WERI-Rb-1 (cell line): ENCODE results near the gene ELP4.

Experiments used
- DNase-seq: peaks from one replicate; pipeline ENCODE4 v3.0.0-alpha.2; 2020
- H3K27ac ChIP-seq: fragments of 250-450 bp; sonication (Bioruptor Pico); 2 replicates; pipeline ENCODE4 v1.5.1; 2020; ENCODE audit warnings: mild to moderate bottlenecking, moderate library complexity
- H3K27me3 ChIP-seq: fragments of 250-450 bp; sonication (Bioruptor Pico); 2 replicates; pipeline ENCODE4 v1.5.1; 2021; ENCODE audit warnings: mild to moderate bottlenecking, low read depth, moderate library complexity; ENCODE audit not compliant: insufficient read depth, severe bottlenecking
- H3K36me3 ChIP-seq: fragments of 250-450 bp; sonication (Bioruptor Pico); 2 replicates; pipeline ENCODE4 v1.5.1; 2020; ENCODE audit warnings: mild to moderate bottlenecking, moderate library complexity
- H3K4me3 ChIP-seq: 2 replicates; pipeline ENCODE4 v1.5.1; 2011; ENCODE audit warnings: low read depth, mild to moderate bottlenecking, control low read depth, low read length
- H3K9me3 ChIP-seq: fragments of 250-450 bp; sonication (Bioruptor Pico); 2 replicates; pipeline ENCODE4 v1.5.1; 2021; ENCODE audit warnings: mild to moderate bottlenecking, moderate library complexity; ENCODE audit not compliant: severe bottlenecking
- TF ChIP-seq, protein P1 (sequence below): IDR thresholded peaks from 2 replicates; pipeline ENCODE4 v1.5.1; 2011; ENCODE audit warnings: low read depth, mild to moderate bottlenecking, control low read depth, inconsistent platforms, low read length

The ELP4 gene

DNA sequence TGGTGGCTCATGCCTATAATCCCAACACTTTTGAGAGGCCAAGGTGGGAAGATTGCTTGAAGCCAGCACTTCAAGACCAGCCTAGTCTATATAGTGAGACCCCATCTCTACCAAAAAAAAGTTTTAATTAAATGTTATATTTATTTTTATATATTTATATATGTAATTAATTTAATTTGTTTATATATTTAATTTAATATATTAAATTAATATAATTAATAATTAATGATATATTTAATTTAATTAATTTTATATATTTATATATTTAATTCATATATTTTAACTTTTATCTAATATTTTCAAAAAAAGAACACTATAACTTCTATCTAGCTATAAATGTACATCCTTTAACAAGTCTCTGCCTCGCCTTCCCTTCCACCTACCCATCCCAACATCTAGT is 196.8 kb downstream of the ELP4 start:
- H3K9me3 ChIP-seq = no peaks in the 10 kb centered on the region
- TF ChIP-seq, protein P1, sequence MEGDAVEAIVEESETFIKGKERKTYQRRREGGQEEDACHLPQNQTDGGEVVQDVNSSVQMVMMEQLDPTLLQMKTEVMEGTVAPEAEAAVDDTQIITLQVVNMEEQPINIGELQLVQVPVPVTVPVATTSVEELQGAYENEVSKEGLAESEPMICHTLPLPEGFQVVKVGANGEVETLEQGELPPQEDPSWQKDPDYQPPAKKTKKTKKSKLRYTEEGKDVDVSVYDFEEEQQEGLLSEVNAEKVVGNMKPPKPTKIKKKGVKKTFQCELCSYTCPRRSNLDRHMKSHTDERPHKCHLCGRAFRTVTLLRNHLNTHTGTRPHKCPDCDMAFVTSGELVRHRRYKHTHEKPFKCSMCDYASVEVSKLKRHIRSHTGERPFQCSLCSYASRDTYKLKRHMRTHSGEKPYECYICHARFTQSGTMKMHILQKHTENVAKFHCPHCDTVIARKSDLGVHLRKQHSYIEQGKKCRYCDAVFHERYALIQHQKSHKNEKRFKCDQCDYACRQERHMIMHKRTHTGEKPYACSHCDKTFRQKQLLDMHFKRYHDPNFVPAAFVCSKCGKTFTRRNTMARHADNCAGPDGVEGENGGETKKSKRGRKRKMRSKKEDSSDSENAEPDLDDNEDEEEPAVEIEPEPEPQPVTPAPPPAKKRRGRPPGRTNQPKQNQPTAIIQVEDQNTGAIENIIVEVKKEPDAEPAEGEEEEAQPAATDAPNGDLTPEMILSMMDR = no peak
- no peak overlapping the region for H3K27ac ChIP-seq
- no peak overlapping the region for H3K4me3 ChIP-seq
- no peaks in the 10 kb centered on the region for H3K27me3 ChIP-seq
- H3K36me3 ChIP-seq = no peaks in the 10 kb centered on the region
- DNase-seq = no peak

DNA sequence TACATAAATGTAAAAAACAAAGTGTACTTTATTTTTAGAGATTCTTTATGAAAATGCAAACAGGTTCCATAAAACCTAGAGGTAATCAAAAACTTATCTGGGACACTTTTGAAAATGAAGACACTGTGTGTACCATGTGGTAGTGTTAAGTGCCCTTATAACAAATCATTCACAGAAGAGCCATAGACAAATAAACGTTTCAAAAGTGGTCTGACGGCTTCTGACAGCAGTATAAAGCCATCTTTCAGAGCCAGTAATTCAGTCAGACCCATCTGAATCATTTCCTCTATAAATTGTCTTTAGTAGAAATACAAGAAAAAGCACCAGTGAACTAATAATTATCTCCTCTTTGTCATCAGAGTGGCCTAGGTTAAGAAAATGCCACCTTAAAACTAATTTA is 201.6 kb downstream of the ELP4 start:
- Histone ChIP-seq H3K36me3 (no peaks in the 10 kb centered on the region), H3K27ac (no peak overlapping the region), H3K9me3 (no peaks in the 10 kb centered on the region), H3K27me3 (no peaks in the 10 kb centered on the region), H3K4me3 (no peak overlapping the region)
- TF ChIP-seq, protein P1 = no peak
- DNase-seq = no peak

DNA sequence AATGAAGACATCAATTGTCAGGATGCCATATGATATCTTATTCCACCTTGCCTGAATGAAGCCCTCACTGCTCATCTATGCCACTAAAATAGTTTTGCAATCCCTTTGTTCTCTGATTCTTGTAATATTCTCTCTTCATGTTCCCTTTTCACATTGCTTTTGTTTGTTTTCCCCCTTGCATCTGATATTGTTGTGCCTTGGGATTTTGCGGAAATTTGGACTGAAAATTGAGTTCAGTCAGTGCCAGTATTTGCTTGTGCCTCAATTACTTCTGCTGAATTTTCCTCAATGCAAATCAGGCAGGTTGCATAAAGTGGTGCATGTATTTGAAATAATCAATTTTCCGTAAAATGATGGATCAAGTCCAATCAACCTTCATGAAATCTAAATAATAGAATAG is 203.3 kb downstream of the ELP4 start:
- Histone ChIP-seq H3K27ac (no peak overlapping the region), H3K4me3 (no peak overlapping the region)

DNA sequence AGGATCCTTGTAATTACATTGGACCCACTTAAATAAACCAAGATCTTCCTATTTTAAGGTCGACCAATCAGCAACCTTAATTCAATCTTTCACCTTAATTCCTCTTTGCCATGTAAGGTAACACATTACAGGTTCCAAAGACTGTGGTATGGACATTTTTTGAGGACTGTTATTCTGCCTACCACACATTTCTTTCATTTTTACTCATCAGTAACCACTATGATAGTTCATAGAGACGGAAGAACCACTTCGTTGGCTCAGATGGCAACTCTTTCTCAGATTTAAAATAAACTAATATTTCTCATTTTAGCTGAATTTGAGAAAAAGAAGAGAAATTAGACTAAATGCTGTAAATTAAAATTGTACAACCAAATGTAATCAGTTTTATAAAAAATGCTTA is 205.3 kb downstream of the ELP4 start:
- TF ChIP-seq, protein P1 = no peak
- Histone ChIP-seq H3K9me3 (no peaks in the 10 kb centered on the region), H3K36me3 (no peaks in the 10 kb centered on the region), H3K27ac (no peak overlapping the region), H3K27me3 (no peaks in the 10 kb centered on the region), H3K4me3 (no peak overlapping the region)
- no peak for DNase-seq

More for the DNA sequence above, 203.3 kb downstream of the ELP4 start:
- DNase-seq = no peak
- H3K36me3 ChIP-seq = no peaks in the 10 kb centered on the region
- TF ChIP-seq, protein P1 = no peak
- H3K27me3 ChIP-seq = no peaks in the 10 kb centered on the region
- no peaks in the 10 kb centered on the region for H3K9me3 ChIP-seq

DNA sequence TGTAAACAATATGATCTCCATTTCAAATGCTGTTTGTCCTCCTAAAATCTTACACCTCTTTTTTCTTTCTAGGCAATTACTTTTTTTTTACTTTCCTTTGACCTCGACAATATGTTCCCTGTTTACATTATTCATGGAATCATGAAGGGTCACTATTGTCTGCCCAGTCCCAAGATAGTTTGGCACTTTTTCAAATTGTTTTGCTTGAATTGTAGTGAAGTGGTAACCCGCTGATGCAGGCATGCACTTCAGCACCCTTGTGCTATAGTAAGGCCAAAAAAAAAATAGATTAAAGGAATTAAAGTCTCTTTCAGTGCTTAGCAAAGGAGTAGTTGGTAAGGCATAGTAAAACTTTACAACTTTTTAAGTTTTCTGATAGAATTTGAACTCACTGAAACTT is 210.7 kb downstream of the ELP4 start:
- DNase-seq = no peak
- TF ChIP-seq, protein P1 = no peak

DNA sequence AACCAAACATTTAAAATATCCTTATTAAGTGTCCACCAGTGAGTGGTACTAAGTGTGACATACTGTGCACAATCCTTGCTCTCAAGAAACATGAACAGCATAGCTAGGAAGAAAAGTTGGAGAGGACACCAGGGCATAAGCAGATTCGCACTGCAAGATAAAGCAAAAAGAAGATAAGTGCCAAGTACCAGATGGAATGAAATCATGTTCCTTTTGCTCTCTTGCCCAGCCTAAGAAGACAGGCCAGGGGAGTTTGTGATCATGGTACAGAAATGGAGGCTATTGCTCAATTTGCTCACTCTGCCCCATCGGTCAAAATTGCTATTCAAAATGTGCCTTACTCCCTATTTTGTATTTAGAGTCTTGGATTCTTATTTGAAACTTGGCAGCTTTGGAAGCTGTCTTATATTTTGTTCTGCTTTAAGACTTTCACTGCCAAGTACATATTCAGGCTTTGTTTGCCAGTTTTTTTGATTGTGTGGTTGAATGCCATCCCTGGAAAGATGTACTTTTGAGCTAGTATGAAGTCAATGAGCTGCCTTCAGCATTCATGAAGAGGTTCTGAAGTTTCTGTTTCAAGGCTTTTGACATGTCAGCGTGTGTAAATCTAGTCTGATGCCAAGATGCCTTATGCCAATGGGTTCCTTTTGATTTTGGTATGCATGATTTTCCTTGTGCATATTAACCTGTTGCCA is 211.3 kb downstream of the ELP4 start:
- Histone ChIP-seq H3K36me3 (no peaks in the 10 kb centered on the region), H3K4me3 (no peak overlapping the region), H3K9me3 (no peaks in the 10 kb centered on the region), H3K27ac (no peak overlapping the region), H3K27me3 (no peaks in the 10 kb centered on the region)
- no peak for DNase-seq
- TF ChIP-seq, protein P1 = no peak

More for the DNA sequence above, 210.7 kb downstream of the ELP4 start:
- no peaks in the 10 kb centered on the region for H3K9me3 ChIP-seq
- no peaks in the 10 kb centered on the region for H3K27me3 ChIP-seq
- H3K27ac ChIP-seq = no peak overlapping the region
- H3K36me3 ChIP-seq = no peaks in the 10 kb centered on the region
- no peak overlapping the region for H3K4me3 ChIP-seq
